Measurements from ENCODE around the gene ZNF287. TPM values are rescaled to one million over a fixed set of nuclear protein-coding genes. Genes with fewer than 3 reads are reported as not detected.

The ZNF287 gene
- total and polyA plus RNA-seq, 12 donors, result 4.0 to 32.0 (median 11.4) TPM

DNA sequence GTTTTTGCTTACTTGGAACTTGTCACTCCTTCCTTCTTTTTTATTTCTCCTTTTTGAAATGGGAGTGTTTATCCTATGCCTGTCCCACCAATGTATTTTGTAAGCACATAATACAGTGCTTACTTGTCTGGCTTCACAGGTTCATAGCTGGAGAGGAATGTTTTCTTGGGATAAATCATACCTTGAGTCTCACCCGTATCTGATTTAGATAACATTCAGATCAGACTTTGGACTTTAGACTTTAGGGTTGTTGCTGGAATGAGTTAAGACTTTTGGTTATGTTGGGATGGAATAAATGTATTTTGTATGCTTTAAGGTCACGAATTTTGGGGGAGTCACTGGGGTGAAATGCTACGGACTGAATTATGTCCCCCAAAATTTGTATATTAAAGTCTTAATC is 64.0 kb downstream of the ZNF287 start:
- H3K27me3 ChIP-seq, result no peaks in the 10 kb centered on the region
- no peaks in the 10 kb centered on the region for H3K36me3 ChIP-seq
- WGBS, 2 donors, result 80 to 94% methylated on average over 3 of the region's 3 CpGs
- H3K27ac ChIP-seq, result no peak overlapping the region
- H3K9me3 ChIP-seq, result no peaks in the 10 kb centered on the region
- TF ChIP-seq, protein P1, sequence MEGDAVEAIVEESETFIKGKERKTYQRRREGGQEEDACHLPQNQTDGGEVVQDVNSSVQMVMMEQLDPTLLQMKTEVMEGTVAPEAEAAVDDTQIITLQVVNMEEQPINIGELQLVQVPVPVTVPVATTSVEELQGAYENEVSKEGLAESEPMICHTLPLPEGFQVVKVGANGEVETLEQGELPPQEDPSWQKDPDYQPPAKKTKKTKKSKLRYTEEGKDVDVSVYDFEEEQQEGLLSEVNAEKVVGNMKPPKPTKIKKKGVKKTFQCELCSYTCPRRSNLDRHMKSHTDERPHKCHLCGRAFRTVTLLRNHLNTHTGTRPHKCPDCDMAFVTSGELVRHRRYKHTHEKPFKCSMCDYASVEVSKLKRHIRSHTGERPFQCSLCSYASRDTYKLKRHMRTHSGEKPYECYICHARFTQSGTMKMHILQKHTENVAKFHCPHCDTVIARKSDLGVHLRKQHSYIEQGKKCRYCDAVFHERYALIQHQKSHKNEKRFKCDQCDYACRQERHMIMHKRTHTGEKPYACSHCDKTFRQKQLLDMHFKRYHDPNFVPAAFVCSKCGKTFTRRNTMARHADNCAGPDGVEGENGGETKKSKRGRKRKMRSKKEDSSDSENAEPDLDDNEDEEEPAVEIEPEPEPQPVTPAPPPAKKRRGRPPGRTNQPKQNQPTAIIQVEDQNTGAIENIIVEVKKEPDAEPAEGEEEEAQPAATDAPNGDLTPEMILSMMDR (IDR thresholded peaks at IDR 0.05), result no peak
- intact Hi-C loops (cut with DNase I), result no loop called here
- no peak overlapping the region for H3K4me3 ChIP-seq
- no peaks in the 10 kb centered on the region for H3K4me1 ChIP-seq
- DNase-seq (no peak), ATAC-seq (no peak)

Other genes starting within 250 kb of the ZNF287 start
- 10 to 100 TPM in 6 of 10 donors, 1 to 10 TPM in 4; 6.4 to 20.5 (median 11.9) TPM for gene CENPV, start 215.7 kb downstream of the ZNF287 start, total RNA-seq
- gene CENPV, start 215.7 kb downstream of the ZNF287 start, polyA plus RNA-seq, result 10 to 100 TPM in 1 of 2 donors, 1 to 10 TPM in 1; 8.9 to 21.8 TPM
- gene UBB, start 188.1 kb downstream of the ZNF287 start, total RNA-seq, result 1,000 to 10,000 TPM; 1,254 to 2,151 (median 1,968) TPM
- gene UBB, start 188.1 kb downstream of the ZNF287 start, polyA plus RNA-seq, result 1,000 to 10,000 TPM in 1 of 2 donors, 100 to 1,000 TPM in 1; 400 to 1,298 TPM
- 10 to 100 TPM in 3 of 10 donors, 1 to 10 TPM in 7; 4.6 to 25.4 (median 8.6) TPM for gene TRPV2, start 153.6 kb downstream of the ZNF287 start, total RNA-seq
- gene TRPV2, start 153.6 kb downstream of the ZNF287 start, polyA plus RNA-seq, result 10 to 100 TPM; 10.6 to 11.9 TPM
- gene LRRC75A, start 77.0 kb downstream of the ZNF287 start, total RNA-seq, result 1 to 10 TPM in 3 of 10 donors, under 1 TPM in 7; 0.34 to 1.3 (median 0.56) TPM
- gene LRRC75A, start 77.0 kb downstream of the ZNF287 start, polyA plus RNA-seq, result under 1 TPM; 0.73 to 0.77 TPM
- gene ZNF624, start 84.6 kb upstream of the ZNF287 start, total RNA-seq, result 1 to 10 TPM; 1.4 to 2.9 (median 2.1) TPM
- under 1 TPM; 0.39 to 0.66 TPM for gene ZNF624, start 84.6 kb upstream of the ZNF287 start, polyA plus RNA-seq
- 1 to 10 TPM in 6 of 10 donors, under 1 TPM in 4; 0.25 to 3.4 (median 1.4) TPM for gene CCDC144A, start 121.0 kb upstream of the ZNF287 start, total RNA-seq
- 1 to 10 TPM in 1 of 2 donors, under 1 TPM in 1; 0.32 to 2.2 TPM for gene CCDC144A, start 121.0 kb upstream of the ZNF287 start, polyA plus RNA-seq

Data from heart right ventricle (tissue), 16 donors.